ENCODE results near the gene NKX2-1. TPM values are rescaled to one million over a fixed set of nuclear protein-coding genes. Genes with fewer than 3 reads are reported as not detected.
"Not testable (repeated sequence)": the region's sequence is repeated elsewhere in the genome, so short reads cannot be mapped to it uniquely, and the experiment has no call there.

Gene NKX2-1
- total RNA-seq, 1 donor from 2014 or later, result 0.10 TPM

- ATAC-seq, result no peak
- DNase-seq (ENCODE audit: low spot score), result no peak
Measured at GRCh38 chr14:36505892-36506731, 13.9 kb downstream of the NKX2-1 start.

DNA sequence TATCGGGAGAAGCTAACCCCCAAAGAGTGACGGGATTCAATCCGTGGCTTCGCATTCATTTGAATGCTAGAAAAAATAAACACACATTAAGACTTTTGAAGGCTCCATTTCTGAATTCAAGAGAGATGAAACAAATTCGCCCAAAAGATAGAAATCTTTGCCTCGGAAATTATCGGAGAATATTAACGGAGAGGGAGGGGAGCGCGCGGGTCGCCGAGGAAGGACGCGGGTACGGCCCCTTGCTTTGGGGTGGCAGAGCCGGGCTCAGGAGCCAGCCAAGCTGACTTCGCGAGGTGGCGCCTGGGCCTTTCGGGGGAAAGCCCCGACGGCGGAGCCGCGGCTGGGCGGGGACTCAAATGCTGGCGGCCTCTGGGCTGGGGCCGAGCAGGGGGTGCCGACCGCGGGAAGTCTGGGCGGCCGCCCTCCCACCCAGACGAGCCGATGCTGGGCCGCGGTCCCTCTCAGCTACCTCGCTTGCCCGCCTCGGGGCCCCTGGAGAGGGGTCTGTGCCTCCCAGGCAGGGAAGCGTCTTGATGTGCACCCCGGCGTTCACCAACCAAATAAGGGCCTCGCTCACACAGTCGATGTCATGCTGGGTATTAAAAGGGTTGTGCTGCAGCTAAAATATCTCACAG, 14.7 kb downstream of the NKX2-1 start:
- DNase-seq (ENCODE audit: low spot score) (no peak), ATAC-seq (no peak)

GRCh38 chr14:36504771-36505175, 15.3 kb downstream of the NKX2-1 start:
- ATAC-seq (no peak), DNase-seq (ENCODE audit: low spot score) (no peak)

DNA sequence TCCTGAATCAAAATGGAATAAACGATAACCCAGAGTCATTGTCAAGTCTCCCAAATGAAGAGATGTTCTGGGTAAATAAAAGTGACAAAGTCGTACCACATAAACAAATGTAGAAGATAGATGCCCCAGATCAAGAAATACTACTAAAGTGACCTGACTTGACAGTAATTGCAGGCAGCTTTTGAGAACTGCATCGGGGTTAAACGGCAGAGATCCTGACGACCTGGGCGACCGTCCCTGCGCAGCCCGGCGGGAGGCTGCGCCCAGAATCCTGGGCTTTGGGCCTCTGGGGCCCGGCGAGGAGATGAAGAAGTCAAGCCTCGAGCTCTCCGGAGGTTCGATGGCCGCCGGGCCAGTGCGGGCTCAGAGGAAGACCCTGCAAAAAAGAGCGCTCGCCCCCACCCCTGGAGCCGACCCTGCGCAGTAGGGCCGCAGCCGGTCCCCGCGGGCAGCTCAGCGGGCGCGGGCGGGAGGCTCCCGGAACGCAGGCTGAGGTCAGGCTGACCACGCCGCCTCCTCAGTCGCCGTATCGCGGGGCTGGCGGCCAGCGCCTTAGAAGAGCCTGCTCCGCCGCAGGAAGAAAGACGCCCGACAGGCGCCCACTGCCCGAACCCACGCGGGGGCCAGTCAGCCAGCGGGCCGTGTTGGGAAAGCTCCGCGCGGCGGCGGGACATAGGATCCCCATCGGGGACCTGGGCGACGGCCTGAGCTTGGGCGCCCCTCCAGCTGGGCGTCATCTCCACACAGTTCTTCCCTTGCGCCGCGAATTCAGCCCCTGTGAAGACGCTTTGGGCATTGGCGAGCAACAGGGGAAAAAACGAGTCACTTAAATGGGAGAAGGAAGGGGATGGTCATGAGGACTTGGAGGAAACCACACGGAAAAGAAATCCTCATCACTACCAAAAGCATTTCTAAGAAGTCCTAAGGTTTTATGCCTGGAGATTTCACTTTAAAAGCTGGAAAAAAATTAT, 16.0 kb downstream of the NKX2-1 start:
- DNase-seq (ENCODE audit: low spot score) (no peak), ATAC-seq (no peak)

- DNase-seq (ENCODE audit: low spot score) (no peak), ATAC-seq (peak; percentile 64)
Measured at GRCh38 chr14:36502558-36503508, 17.2 kb downstream of the NKX2-1 start.

DNA sequence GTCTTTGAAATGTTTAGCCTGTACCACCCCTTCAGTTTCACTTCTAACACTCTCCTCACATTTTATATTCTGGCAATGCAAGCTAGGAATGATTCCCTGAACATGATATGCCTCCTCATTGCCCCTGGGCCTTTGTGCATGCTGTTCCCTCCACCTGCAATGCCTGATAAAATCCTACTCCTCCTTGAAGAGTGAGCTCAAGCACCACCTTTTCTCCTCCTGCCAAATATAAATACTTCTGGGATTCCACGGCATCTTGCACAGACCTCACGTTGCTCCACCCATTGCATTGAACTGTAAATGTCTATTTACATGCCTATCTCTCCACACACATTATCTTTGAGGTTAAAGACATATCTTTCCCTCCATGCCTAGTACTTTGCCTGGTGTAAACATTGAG, 21.1 kb downstream of the NKX2-1 start:
- DNase-seq (ENCODE audit: low spot score) (no peak), ATAC-seq (no peak)

DNA sequence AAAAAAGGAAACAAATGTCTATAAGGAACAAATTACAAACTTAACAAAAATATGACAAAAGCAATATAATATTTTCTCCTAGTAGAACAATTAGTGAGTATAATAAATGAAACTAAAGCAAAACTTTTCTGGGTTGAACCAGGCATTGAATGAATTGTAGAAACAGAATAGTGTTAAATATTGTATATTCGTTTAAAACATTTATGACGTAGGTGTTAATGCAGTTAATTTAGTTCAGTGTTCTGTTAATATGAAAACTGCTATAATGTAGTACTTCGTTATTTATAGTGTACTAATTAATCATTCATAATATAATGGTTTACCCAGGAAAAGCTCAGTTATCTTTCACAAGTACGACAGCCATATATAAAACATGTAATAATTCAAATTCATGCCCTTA, 23.7 kb downstream of the NKX2-1 start:
- no peak for DNase-seq (ENCODE audit: low spot score)
- no peak for ATAC-seq

GRCh38 chr14:36495666-36496065, 24.4 kb downstream of the NKX2-1 start:
- ATAC-seq (no peak), DNase-seq (ENCODE audit: low spot score) (no peak)

DNA sequence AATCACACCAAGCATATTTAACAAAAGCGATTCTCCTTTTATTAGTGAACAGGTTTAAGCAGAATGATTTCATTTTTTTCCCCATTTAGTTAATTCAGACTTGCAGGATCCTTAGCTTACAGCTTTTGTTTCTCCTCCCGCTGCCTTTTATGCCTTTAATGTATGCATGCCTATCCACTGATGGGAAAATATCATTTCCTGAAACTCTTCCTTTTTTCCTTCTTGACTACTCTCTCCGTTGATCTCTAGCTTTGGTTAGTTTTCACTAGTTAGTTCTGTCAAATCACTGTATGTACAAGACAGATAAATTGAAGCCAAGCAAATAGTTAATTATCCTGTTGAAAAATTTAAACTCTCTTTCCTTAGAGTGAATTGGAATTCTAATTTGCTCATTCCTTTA, 26.3 kb downstream of the NKX2-1 start:
- ATAC-seq, result no peak
- DNase-seq (ENCODE audit: low spot score), result no peak

- DNase-seq (ENCODE audit: low spot score), result no peak
- ATAC-seq, result no peak
Measured at GRCh38 chr14:36485773-36486172, 34.3 kb downstream of the NKX2-1 start.

DNA sequence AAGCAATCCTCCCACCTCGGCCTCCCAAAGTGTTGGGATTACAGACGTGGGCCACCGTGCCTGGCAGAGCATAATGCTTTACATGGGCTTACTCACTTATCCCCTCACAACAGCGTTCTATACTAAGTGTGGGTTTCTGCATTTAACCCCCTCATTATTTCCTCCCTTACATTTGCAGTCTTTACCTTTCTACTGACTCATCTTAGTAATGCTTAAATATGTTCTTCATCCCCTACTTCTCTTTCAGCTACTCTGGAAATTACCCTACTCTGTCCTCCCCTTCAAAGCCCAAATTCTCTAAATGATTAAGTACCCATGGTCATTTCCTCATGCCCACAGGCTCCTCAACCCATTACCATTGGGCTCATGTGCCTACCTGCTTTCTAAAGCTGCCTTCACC, 40.7 kb downstream of the NKX2-1 start:
- ATAC-seq (no peak), DNase-seq (ENCODE audit: low spot score) (no peak)

GRCh38 chr14:36478782-36479181, 41.2 kb downstream of the NKX2-1 start:
- no peak for ATAC-seq

GRCh38 chr14:36477266-36477665, 42.8 kb downstream of the NKX2-1 start:
- ATAC-seq, result no peak
- DNase-seq (ENCODE audit: low spot score), result no peak

More at GRCh38 chr14:36478782-36479181, 41.2 kb downstream of the NKX2-1 start:
- DNase-seq (ENCODE audit: low spot score), result no peak

DNA sequence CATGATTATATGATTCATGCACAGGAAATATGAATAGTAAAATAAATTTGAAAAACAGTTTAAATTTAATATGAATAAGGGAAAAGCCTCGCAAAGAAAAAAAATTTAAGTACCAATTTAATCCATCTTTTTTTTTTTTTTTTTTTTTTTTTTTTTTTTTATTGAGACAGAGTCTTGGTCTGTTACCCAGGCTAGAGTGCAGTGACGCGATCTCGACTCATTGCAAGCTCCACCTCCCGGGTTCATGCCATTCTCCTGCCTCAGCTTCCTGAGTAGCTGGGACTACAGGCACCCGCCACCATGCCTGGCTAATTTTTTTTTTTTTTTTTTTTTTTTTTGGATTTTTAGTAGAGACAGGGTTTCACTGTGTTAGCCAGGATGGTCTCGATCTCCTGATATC, 44.0 kb downstream of the NKX2-1 start:
- ATAC-seq; DNase-seq (ENCODE audit: low spot score): not testable (repeated sequence)

DNA sequence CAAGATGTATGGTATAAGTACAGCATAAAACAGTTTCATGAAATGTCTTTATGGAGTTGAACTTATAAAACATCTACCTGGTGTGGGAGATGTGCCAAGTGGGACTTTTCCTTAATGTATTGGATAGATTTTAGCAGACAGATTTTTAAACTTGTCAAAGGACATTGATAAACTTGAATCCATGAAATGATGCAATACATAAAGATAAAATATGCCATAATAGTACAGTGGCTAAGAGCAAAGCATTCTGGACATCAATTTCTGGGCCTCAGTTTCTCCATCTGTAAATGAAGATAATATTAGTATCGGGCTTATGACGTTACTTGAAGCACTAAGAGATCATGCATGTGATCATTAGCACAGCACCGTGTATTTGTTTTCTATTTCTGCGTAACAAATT, 45.4 kb downstream of the NKX2-1 start:
- no peak for DNase-seq (ENCODE audit: low spot score)
- no peak for ATAC-seq

DNA sequence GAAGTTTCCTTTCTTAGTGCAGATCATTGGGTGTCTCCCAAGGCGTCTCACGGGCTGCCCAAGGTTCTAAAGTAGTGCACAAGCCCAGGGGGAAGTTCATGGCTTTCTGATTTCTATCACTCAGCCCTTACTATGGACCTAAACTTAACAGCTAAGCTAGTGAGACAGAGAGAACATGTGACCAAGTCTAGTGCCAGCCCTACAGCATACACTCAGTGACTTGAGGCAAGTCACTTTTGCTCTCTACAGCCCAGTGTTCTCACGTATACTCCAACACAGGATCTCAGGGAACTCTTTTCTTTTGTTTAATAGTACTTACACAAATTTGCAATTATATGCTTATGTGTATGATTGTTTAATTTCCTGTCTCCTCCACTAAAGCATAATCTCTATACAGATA, 48.6 kb downstream of the NKX2-1 start:
- no peak for ATAC-seq

GRCh38 chr14:36467332-36467731, 52.7 kb downstream of the NKX2-1 start:
- no peak for ATAC-seq

More for the DNA sequence above, 48.6 kb downstream of the NKX2-1 start:
- no peak for DNase-seq (ENCODE audit: low spot score)

More at GRCh38 chr14:36467332-36467731, 52.7 kb downstream of the NKX2-1 start:
- DNase-seq (ENCODE audit: low spot score), result no peak

All from left lobe of liver (tissue), 2 donors.